ENCODE results near the gene LDLRAP1.

DNA sequence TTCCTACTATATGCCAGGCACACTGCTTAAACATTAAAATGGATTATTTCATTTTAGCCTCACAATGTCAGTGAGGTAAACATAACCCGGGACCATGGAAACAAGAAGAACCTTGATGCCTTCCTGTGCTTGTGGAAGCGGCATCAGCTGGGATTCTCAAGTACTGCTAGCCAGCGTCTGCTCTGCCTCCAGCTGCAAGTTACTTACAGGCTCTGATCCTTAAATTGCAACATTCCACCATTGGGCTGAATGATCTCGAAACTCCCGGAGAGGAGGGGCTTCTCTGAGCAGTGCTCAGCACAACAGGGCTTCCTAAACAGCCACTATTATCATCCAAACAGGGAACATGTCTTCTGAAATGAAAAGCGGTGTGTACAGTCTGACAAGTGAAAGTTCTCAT is 66.5 kb downstream of the LDLRAP1 start:
- TF ChIP-seq, protein P1, sequence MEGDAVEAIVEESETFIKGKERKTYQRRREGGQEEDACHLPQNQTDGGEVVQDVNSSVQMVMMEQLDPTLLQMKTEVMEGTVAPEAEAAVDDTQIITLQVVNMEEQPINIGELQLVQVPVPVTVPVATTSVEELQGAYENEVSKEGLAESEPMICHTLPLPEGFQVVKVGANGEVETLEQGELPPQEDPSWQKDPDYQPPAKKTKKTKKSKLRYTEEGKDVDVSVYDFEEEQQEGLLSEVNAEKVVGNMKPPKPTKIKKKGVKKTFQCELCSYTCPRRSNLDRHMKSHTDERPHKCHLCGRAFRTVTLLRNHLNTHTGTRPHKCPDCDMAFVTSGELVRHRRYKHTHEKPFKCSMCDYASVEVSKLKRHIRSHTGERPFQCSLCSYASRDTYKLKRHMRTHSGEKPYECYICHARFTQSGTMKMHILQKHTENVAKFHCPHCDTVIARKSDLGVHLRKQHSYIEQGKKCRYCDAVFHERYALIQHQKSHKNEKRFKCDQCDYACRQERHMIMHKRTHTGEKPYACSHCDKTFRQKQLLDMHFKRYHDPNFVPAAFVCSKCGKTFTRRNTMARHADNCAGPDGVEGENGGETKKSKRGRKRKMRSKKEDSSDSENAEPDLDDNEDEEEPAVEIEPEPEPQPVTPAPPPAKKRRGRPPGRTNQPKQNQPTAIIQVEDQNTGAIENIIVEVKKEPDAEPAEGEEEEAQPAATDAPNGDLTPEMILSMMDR (IDR thresholded peaks at IDR 0.05) = no peak
- TF ChIP-seq EP300 (IDR thresholded peaks at IDR 0.05) = no peak
